DOHH2 (cell line): ENCODE measurements around the gene SLC38A3.

Source experiments
- CTCF ChIP-seq: fragments of 200-600 bp; sonication (generic); IDR thresholded peaks from one replicate; pipeline ENCODE4 v1.5.1; 2014; ENCODE audit warnings: antibody characterized with exemption, mild to moderate bottlenecking, low read depth, low read length; ENCODE audit not compliant: poor library complexity, severe bottlenecking
- EZH2phosphoT487 ChIP-seq: fragments of 200-600 bp; sonication (generic); IDR thresholded peaks from 2 replicates; pipeline ENCODE4 v1.6.1; 2017; ENCODE audit warnings: borderline replicate concordance, mild to moderate bottlenecking, antibody characterized with exemption, low read length, moderate library complexity, mixed read lengths

GRCh38 chr3:50242381-50242770 lies 37.3 kb downstream of the SLC38A3 start:
- TF ChIP-seq CTCF (no peak), EZH2phosphoT487 (no peak)
